ENCODE data around the gene RTRAF. TPM values are rescaled to one million over a fixed set of nuclear protein-coding genes. Genes with fewer than 3 reads are reported as not detected.

The RTRAF gene
- total RNA-seq, 1 experiment from 2014 or later = 784 TPM

DNA sequence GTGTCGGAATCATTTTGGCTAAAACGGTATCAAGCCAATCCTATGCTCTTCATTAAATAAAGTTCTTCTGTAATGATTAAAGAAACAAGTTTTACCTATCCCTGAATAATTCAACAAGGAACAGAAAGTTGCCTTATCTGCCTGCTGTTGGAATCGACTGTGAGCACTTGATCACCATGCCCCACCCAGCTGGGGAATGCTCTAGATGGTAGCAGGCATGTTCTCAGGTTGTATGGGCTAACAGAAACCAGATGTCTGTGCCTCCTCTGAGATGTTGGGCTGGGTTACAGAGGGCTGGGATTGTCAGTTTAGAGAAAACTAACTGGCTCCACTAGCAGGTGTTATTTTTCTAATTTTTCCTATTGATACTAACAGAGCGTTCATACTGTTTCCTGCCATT lies 28.9 kb downstream of the RTRAF start:
- Histone ChIP-seq H3K9me2 (replicated peaks; ENCODE audit: insufficient read depth, low read length) (no peaks in the 10 kb centered on the region), H3K27ac (ENCODE audit: low read length) (no peak overlapping the region), H3K4me3 (ENCODE audit: low read length) (no peak overlapping the region), H4K20me1 (ENCODE audit: insufficient read depth, low read depth, low read length) (peaks cover 4% of the 10 kb centered on the region; the same call in 1 of the 2 replicates), H3K27me3 (ENCODE audit: low read length) (no peaks in the 10 kb centered on the region), H3K9me3 (ENCODE audit: low read length) (no peaks in the 10 kb centered on the region), H3K4me2 (ENCODE audit: low read depth, low read length, poor library complexity, severe bottlenecking) (no peak overlapping the region), H3K79me2 (ENCODE audit: low read length) (no peaks in the 10 kb centered on the region), H3K36me3 (ENCODE audit: insufficient read depth, low read length) (no peaks in the 10 kb centered on the region), H3K9ac (ENCODE audit: low read length) (no peak overlapping the region), H3K4me1 (ENCODE audit: low read length) (no peaks in the 10 kb centered on the region), H2AFZ (ENCODE audit: low read length) (no peak overlapping the region)
- no peak for DNase-seq

DNA sequence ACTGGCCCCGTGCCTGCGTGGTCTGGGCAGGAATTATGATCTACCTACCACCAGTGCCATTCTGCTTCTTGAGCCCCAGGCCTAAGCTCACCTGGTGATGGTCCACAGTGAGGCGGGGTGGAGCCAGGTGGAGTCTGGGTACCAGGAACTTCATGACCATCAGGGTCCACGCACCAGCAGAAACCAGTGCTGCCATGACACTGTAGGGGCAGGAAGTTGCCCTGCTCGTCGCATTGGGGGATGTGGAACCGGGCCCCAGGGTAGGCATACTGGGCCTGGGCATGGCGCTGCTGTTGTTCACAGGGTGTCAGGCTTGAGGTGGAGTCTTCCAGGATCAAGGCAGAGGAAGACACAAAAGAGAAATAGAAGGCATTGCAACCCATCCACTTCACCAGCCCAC lies 29.6 kb downstream of the RTRAF start:
- no peaks in the 10 kb centered on the region for H3K79me2 ChIP-seq (ENCODE audit: low read length)
- H3K4me3 ChIP-seq (ENCODE audit: low read length) = no peak overlapping the region
- H3K9me3 ChIP-seq (ENCODE audit: low read length) = no peaks in the 10 kb centered on the region
- H3K36me3 ChIP-seq (ENCODE audit: insufficient read depth, low read length) = no peaks in the 10 kb centered on the region
- DNase-seq = no peak
- no peak overlapping the region for H3K27ac ChIP-seq (ENCODE audit: low read length)
- no peak overlapping the region for H3K4me2 ChIP-seq (ENCODE audit: low read depth, low read length, poor library complexity, severe bottlenecking)
- no peaks in the 10 kb centered on the region for H3K9me2 ChIP-seq (replicated peaks; ENCODE audit: insufficient read depth, low read length)
- H2AFZ ChIP-seq (ENCODE audit: low read length) = no peak overlapping the region
- no peaks in the 10 kb centered on the region for H3K27me3 ChIP-seq (ENCODE audit: low read length)
- H4K20me1 ChIP-seq (ENCODE audit: insufficient read depth, low read depth, low read length) = no peaks in the 10 kb centered on the region; the same call in 1 of the 2 replicates
- no peak overlapping the region for H3K9ac ChIP-seq (ENCODE audit: low read length)
- H3K4me1 ChIP-seq (ENCODE audit: low read length) = no peaks in the 10 kb centered on the region

DNA sequence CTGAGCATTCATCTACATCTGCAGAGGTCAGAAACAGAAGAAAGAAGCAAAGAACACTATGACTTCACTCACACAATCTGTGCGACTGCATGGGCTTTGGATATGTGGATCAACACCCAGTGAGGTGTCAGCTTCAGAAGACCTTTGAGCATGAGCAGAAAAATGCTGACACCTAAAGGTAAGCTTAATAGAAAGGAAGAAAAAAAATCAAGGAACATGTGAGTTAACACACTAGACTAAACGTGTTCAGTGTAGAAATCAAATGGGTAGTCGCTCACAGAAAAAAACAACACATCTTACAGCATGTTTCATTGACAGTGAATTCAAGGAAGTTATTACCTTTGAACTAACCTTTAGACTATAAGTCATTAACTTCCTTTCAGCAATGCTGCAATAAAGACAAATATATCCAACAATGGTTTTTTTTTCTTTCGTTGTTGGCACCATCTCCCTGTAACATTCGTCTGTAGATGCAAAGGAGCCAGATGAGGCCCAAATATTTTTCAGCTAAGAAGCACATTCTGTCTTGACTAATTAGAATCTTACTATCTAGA lies 30.9 kb downstream of the RTRAF start:
- Histone ChIP-seq H3K4me1 (ENCODE audit: low read length) (no peaks in the 10 kb centered on the region), H3K79me2 (ENCODE audit: low read length) (no peaks in the 10 kb centered on the region), H3K9ac (ENCODE audit: low read length) (no peak overlapping the region), H2AFZ (ENCODE audit: low read length) (no peak overlapping the region), H3K4me3 (ENCODE audit: low read length) (no peak overlapping the region), H4K20me1 (ENCODE audit: insufficient read depth, low read depth, low read length) (no peaks in the 10 kb centered on the region), H3K36me3 (ENCODE audit: insufficient read depth, low read length) (no peaks in the 10 kb centered on the region), H3K4me2 (ENCODE audit: low read depth, low read length, poor library complexity, severe bottlenecking) (no peak overlapping the region), H3K27ac (ENCODE audit: low read length) (no peak overlapping the region), H3K9me2 (replicated peaks; ENCODE audit: insufficient read depth, low read length) (no peaks in the 10 kb centered on the region), H3K27me3 (ENCODE audit: low read length) (no peaks in the 10 kb centered on the region), H3K9me3 (ENCODE audit: low read length) (no peaks in the 10 kb centered on the region)
- DNase-seq = no peak

DNA sequence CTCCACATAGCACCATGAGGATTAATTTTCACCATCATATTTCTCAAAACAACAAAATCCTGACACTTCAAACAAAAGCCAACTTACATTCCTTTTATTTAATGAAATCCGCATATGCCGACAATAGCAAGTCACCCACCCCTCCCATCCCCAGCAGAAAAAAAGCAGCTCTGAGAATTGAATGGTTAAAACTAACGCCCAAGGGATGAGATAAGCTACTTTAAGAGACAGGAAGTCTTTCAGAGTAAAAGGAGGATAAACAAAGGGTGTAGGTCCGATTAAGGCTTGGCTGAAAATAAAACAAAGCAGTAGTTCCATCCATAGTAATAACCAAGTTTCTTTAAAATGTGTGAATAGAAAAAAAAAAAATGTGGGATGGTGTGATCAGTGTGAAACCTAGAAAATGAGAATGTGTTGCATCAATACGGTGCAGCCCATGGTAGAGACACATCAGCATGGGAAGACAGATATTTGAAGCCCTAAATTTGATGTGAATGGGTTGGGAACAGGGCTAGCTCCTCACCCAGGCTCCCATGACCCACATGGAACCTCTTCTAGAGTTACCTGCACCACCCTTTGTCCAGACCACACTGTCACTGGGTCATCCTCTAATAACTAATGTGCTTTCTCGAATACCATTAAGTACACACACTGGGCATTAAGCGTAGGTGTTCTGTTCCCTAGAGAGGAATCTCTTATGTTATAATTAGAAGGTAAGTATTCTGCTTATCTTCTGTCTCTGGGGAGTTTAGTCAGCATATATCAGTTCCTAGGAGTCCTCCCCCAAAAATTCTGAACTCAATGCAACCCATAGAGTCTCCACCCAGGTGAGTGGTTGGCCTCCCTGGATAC lies 31.7 kb downstream of the RTRAF start:
- Histone ChIP-seq H3K4me3 (ENCODE audit: low read length) (no peak overlapping the region), H3K36me3 (ENCODE audit: insufficient read depth, low read length) (no peaks in the 10 kb centered on the region), H3K27ac (ENCODE audit: low read length) (no peak overlapping the region), H4K20me1 (ENCODE audit: insufficient read depth, low read depth, low read length) (no peaks in the 10 kb centered on the region), H3K27me3 (ENCODE audit: low read length) (no peaks in the 10 kb centered on the region), H2AFZ (ENCODE audit: low read length) (no peak overlapping the region), H3K9ac (ENCODE audit: low read length) (no peak overlapping the region), H3K4me1 (ENCODE audit: low read length) (no peaks in the 10 kb centered on the region), H3K79me2 (ENCODE audit: low read length) (no peaks in the 10 kb centered on the region), H3K9me2 (replicated peaks; ENCODE audit: insufficient read depth, low read length) (no peaks in the 10 kb centered on the region), H3K4me2 (ENCODE audit: low read depth, low read length, poor library complexity, severe bottlenecking) (no peak overlapping the region), H3K9me3 (ENCODE audit: low read length) (no peaks in the 10 kb centered on the region)
- DNase-seq = no peak

DNA sequence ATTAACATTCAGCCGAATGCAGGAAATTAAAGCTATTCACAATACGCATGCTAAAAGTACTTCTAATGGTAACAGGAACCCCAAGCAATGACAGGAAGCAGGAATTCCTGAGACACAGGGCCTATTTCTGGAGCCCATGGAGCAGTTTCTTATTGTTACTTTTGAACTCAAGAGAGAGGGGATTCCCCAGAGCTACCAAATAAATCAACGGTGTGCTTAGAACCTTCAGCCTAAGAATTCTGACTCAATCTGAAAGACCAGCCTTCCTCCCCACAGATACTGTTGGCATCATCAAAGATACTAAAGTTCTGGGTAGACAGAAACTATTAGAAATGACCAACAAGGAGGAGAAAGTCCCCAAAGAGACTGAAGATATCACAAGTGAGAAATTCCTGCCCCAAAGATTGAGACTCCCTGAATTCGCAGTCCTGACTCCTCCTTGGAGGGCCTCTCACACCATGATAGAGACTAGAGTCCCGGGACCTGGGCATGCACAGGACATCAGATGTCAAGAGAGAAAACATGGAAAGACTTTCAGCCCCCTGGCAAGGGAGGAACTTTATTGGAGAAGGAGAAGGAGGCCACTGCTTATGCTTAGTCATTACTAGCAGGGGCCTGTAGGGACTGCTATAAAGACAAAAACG lies 32.7 kb downstream of the RTRAF start:
- H3K27ac ChIP-seq (ENCODE audit: low read length) = no peak overlapping the region
- H3K4me3 ChIP-seq (ENCODE audit: low read length) = no peak overlapping the region
- no peaks in the 10 kb centered on the region for H3K79me2 ChIP-seq (ENCODE audit: low read length)
- no peaks in the 10 kb centered on the region for H3K36me3 ChIP-seq (ENCODE audit: insufficient read depth, low read length)
- H3K9me2 ChIP-seq (replicated peaks; ENCODE audit: insufficient read depth, low read length) = no peaks in the 10 kb centered on the region
- no peak for DNase-seq
- no peak overlapping the region for H2AFZ ChIP-seq (ENCODE audit: low read length)
- H3K9me3 ChIP-seq (ENCODE audit: low read length) = no peaks in the 10 kb centered on the region
- no peaks in the 10 kb centered on the region for H3K4me1 ChIP-seq (ENCODE audit: low read length)
- H4K20me1 ChIP-seq (ENCODE audit: insufficient read depth, low read depth, low read length) = no peaks in the 10 kb centered on the region
- H3K4me2 ChIP-seq (ENCODE audit: low read depth, low read length, poor library complexity, severe bottlenecking) = no peak overlapping the region
- H3K9ac ChIP-seq (ENCODE audit: low read length) = no peak overlapping the region
- H3K27me3 ChIP-seq (ENCODE audit: low read length) = no peaks in the 10 kb centered on the region

DNA sequence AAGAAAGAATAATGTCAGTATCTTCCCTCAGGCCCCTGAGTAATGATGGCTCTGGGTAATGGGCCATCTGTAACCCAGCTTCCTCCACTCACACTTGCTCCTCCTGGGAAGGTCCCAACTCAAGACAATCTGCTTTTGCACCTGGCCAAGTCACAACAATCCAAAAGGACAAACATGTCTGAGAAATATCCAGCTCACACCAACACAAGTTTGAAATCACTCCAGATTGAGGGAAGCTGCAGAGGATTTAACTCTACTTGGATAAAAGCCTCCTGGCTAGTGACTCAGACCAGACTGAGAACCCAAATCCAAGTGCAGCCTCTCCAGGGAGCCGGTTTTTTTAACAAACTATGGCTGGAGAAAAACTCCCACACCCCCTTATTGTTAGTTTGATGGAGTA lies 34.2 kb downstream of the RTRAF start:
- H3K9ac ChIP-seq (ENCODE audit: low read length) = no peak overlapping the region

DNA sequence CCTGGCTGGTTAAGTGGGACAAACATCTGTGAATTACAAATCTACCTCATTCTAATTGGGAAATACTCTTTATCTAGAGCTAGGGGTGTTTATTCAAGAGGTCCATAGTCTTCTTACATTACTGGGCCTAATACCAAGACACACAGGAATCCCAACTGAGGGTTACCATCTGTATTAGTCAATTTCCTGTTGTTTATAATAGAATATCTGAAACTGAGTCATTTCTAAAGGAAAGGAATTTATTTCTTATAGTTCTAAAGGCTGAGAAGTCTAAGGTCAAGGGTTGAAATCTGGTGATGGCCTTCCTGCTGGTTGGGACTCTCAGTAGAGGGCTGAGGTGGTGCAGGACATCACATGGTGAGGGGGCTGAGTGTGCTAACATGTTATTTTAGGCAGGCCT lies 36.0 kb downstream of the RTRAF start:
- Histone ChIP-seq H3K9ac (ENCODE audit: low read length) (no peak overlapping the region), H3K4me1 (ENCODE audit: low read length) (no peaks in the 10 kb centered on the region), H3K4me2 (ENCODE audit: low read depth, low read length, poor library complexity, severe bottlenecking) (no peak overlapping the region), H3K36me3 (ENCODE audit: insufficient read depth, low read length) (no peaks in the 10 kb centered on the region), H4K20me1 (ENCODE audit: insufficient read depth, low read depth, low read length) (no peaks in the 10 kb centered on the region), H3K4me3 (ENCODE audit: low read length) (no peak overlapping the region), H2AFZ (ENCODE audit: low read length) (no peak overlapping the region), H3K9me2 (replicated peaks; ENCODE audit: insufficient read depth, low read length) (no peaks in the 10 kb centered on the region), H3K27me3 (ENCODE audit: low read length) (no peaks in the 10 kb centered on the region), H3K79me2 (ENCODE audit: low read length) (no peaks in the 10 kb centered on the region), H3K27ac (ENCODE audit: low read length) (no peak overlapping the region), H3K9me3 (ENCODE audit: low read length) (no peaks in the 10 kb centered on the region)
- no peak for DNase-seq

More for the DNA sequence above, 34.2 kb downstream of the RTRAF start:
- no peaks in the 10 kb centered on the region for H3K79me2 ChIP-seq (ENCODE audit: low read length)
- no peaks in the 10 kb centered on the region for H4K20me1 ChIP-seq (ENCODE audit: insufficient read depth, low read depth, low read length)
- no peaks in the 10 kb centered on the region for H3K4me1 ChIP-seq (ENCODE audit: low read length)
- no peak overlapping the region for H2AFZ ChIP-seq (ENCODE audit: low read length)
- no peaks in the 10 kb centered on the region for H3K9me2 ChIP-seq (replicated peaks; ENCODE audit: insufficient read depth, low read length)
- H3K4me2 ChIP-seq (ENCODE audit: low read depth, low read length, poor library complexity, severe bottlenecking) = no peak overlapping the region
- no peaks in the 10 kb centered on the region for H3K36me3 ChIP-seq (ENCODE audit: insufficient read depth, low read length)
- no peak overlapping the region for H3K27ac ChIP-seq (ENCODE audit: low read length)
- DNase-seq = no peak
- H3K4me3 ChIP-seq (ENCODE audit: low read length) = no peak overlapping the region
- no peaks in the 10 kb centered on the region for H3K9me3 ChIP-seq (ENCODE audit: low read length)
- no peaks in the 10 kb centered on the region for H3K27me3 ChIP-seq (ENCODE audit: low read length)

DNA sequence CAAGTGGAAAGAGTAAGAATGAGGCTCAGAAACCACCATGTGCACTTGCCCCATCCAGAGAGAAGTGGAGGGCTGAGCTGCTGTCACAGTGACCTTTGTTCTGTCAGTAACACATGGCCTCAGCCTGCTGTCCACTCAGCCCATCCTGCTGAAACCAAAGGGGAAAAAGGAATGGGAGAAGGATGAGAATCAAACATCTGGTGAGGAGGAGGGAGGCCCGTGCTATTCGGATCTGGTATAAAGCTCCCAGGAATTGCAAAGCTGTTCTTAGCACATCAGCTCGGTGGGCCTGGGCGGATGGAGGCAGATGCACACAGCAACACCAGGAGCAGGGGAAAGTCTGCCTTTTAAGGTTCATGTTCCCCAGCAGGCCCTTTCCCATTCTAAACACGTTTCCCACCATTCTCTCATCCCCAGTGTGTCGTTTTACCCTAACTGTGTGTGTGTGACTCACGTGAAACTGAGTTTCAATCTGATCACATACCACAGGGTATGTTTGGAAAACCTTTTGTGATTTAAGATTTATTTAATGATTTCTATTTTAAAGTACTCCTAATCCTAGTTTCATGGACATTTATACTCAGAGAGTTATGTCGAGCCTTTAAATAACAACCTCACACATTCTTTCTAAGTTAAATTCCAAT lies 36.8 kb downstream of the RTRAF start:
- no peaks in the 10 kb centered on the region for H3K27me3 ChIP-seq (ENCODE audit: low read length)
- H3K4me1 ChIP-seq (ENCODE audit: low read length) = no peaks in the 10 kb centered on the region
- no peak overlapping the region for H3K27ac ChIP-seq (ENCODE audit: low read length)
- no peaks in the 10 kb centered on the region for H3K79me2 ChIP-seq (ENCODE audit: low read length)
- H3K36me3 ChIP-seq (ENCODE audit: insufficient read depth, low read length) = no peaks in the 10 kb centered on the region
- H3K9me2 ChIP-seq (replicated peaks; ENCODE audit: insufficient read depth, low read length) = no peaks in the 10 kb centered on the region
- H3K9ac ChIP-seq (ENCODE audit: low read length) = no peak overlapping the region
- no peak for DNase-seq
- H2AFZ ChIP-seq (ENCODE audit: low read length) = no peak overlapping the region
- H3K4me2 ChIP-seq (ENCODE audit: low read depth, low read length, poor library complexity, severe bottlenecking) = no peak overlapping the region
- H3K4me3 ChIP-seq (ENCODE audit: low read length) = no peak overlapping the region
- H4K20me1 ChIP-seq (ENCODE audit: insufficient read depth, low read depth, low read length) = no peaks in the 10 kb centered on the region
- no peaks in the 10 kb centered on the region for H3K9me3 ChIP-seq (ENCODE audit: low read length)

Data from Karpas-422 (cell line).